ENCODE results near the gene BLOC1S1.

DNA sequence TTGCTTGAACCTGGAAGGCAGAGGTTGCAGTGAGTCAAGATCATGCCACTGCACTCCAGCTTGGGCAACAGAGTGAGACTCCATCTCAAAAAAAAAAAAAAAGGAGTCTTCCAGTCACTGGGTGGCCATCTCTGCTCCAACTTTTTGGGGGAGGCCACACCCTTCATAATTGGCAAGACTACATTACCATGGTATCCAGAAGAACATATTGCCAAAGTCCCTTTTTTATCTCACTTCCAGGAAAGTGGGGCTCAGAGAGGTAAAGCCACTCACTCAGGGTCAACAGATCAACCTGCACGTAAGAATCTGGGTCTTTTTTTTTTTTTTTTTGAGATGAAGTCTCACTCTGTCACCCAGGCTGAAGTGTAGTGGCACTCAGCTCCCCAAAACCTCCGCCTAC, 18.0 kb downstream of the BLOC1S1 start:
- TF ChIP-seq, protein P1, sequence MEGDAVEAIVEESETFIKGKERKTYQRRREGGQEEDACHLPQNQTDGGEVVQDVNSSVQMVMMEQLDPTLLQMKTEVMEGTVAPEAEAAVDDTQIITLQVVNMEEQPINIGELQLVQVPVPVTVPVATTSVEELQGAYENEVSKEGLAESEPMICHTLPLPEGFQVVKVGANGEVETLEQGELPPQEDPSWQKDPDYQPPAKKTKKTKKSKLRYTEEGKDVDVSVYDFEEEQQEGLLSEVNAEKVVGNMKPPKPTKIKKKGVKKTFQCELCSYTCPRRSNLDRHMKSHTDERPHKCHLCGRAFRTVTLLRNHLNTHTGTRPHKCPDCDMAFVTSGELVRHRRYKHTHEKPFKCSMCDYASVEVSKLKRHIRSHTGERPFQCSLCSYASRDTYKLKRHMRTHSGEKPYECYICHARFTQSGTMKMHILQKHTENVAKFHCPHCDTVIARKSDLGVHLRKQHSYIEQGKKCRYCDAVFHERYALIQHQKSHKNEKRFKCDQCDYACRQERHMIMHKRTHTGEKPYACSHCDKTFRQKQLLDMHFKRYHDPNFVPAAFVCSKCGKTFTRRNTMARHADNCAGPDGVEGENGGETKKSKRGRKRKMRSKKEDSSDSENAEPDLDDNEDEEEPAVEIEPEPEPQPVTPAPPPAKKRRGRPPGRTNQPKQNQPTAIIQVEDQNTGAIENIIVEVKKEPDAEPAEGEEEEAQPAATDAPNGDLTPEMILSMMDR (IDR thresholded peaks at IDR 0.05) = no peak
- TF ChIP-seq POLR2A (IDR thresholded peaks at IDR 0.05) = no peak

Measured in uterus (tissue), 2 donors.